Transverse colon (tissue), 4 donors: ENCODE results near the gene TRIM22.

Experiments used
- CTCF ChIP-seq, 5 experiments: fragments of 200-600 bp in 3 of 5; fragments of 450-650 bp in 2 of 5; sonication (generic) in 3 of 5; IDR thresholded peaks; 1 replicate in 2 of 5; 2 replicates in 3 of 5; pipeline ENCODE4 v1.5.1; 2016 to 2017; ENCODE audit warnings: antibody characterized with exemption in 5 of 5, inconsistent platforms in 3 of 5, mild to moderate bottlenecking in 2 of 5, moderate library complexity in 1 of 5
- EP300 ChIP-seq: sonication (generic); formaldehyde crosslinking; IDR thresholded peaks from one replicate; pipeline ENCODE4 v1.6.1; 2017; ENCODE audit warnings: antibody characterized with exemption, low read depth
- POLR2A ChIP-seq: fragments of 450-650 bp; IDR thresholded peaks from one replicate; pipeline ENCODE4 v1.6.1; 2016; ENCODE audit warnings: antibody characterized with exemption, mild to moderate bottlenecking, moderate library complexity
- POLR2AphosphoS5 ChIP-seq, 3 donors: sonication (generic); formaldehyde crosslinking; IDR thresholded peaks; one replicate each; pipeline ENCODE4 v1.6.1; 2016; ENCODE audit warnings: antibody characterized with exemption in 3 of 3

DNA sequence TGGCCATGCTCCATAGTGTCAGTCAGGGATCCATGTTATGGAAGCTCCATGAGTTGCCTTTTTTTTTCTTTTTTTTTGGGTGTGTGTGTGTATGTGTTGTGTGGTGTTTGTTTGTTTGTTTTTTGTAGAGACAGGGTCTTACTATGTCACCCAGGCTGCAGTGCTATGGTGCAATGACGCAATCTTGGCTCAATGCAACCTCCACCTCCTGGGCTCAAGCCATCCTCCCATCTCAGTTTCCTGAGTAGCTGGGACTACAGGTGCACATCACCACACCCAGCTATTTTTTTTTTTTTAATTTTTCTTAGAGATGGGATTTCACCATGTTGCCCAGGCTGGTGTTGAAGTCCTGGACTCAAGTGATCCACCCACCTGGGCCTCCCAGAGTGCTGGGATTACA is 1.1 kb upstream of the TRIM22 start:
- no peak for TF ChIP-seq CTCF (IDR thresholded peaks at IDR 0.05)
- TF ChIP-seq POLR2A = no peak
- TF ChIP-seq POLR2AphosphoS5 (IDR thresholded peaks at IDR 0.05) = no peak
- TF ChIP-seq EP300 = no peak
